GM19099 (cell line): Measurements from ENCODE around the gene HTR1B.

Experiments
- POLR2A ChIP-seq: IDR thresholded peaks from 3 replicates; pipeline ENCODE4 v1.6.1; 2011; ENCODE audit warnings: low read depth; ENCODE audit not compliant: insufficient read length; ENCODE audit errors: extremely low read depth

Gene HTR1B

GRCh38 chr6:77430504-77430903 is 32.8 kb downstream of the HTR1B start:
- no peak for TF ChIP-seq POLR2A

GRCh38 chr6:77425671-77426070 is 37.6 kb downstream of the HTR1B start:
- TF ChIP-seq POLR2A: no peak

GRCh38 chr6:77425216-77425615 is 38.1 kb downstream of the HTR1B start:
- no peak for TF ChIP-seq POLR2A

- TF ChIP-seq POLR2A: no peak
Observed at GRCh38 chr6:77424761-77425160, 38.5 kb downstream of the HTR1B start.

GRCh38 chr6:77416839-77417238 is 46.5 kb downstream of the HTR1B start:
- no peak for TF ChIP-seq POLR2A

- TF ChIP-seq POLR2A: no peak
Observed at GRCh38 chr6:77415706-77416105, 47.6 kb downstream of the HTR1B start.
